Measurements from ENCODE around the gene CYP8B1. TPM values are rescaled to one million over a fixed set of nuclear protein-coding genes. Genes with fewer than 3 reads are reported as not detected.

CYP8B1 gene
- total and polyA plus RNA-seq, 2 of the 13 experiments (the other 11 are each of a cell fraction or from before 2014, with no cell fraction given) = 0.58 to 2.0 TPM

- TF ChIP-seq ZMAT3 (CRISPR knock-in tag; conservative IDR thresholded peaks at IDR 0.05) (no peak), ZNF574 (CRISPR knock-in tag; IDR thresholded peaks at IDR 0.05) (no peak), ZNF33B (CRISPR knock-in tag; IDR thresholded peaks at IDR 0.05) (no peak), PHF20 (CRISPR knock-in tag; IDR thresholded peaks at IDR 0.05) (no peak)
- no peaks in the 10 kb centered on the region for H3K79me2 ChIP-seq (ENCODE audit: insufficient read depth, low read length)
- no peaks in the 10 kb centered on the region for H4K20me1 ChIP-seq (ENCODE audit: insufficient read depth, low read length)
- H2AFZ ChIP-seq (ENCODE audit: low read length) = no peak overlapping the region
- H3K4me1 ChIP-seq (ENCODE audit: insufficient read depth, low read length) = no peaks in the 10 kb centered on the region
- no peaks in the 10 kb centered on the region for H3K36me3 ChIP-seq (replicated peaks in 1 of 2; ENCODE audit: control insufficient read depth in 1 of 2, insufficient read depth in 2 of 2, low read length in 2 of 2)
- CTCF ChIA-PET (ENCODE audit: low intra/inter-chr PET ratio, low total read pairs) = no interaction called here
- H3K9me3 ChIP-seq (ENCODE audit: low read length) = no peaks in the 10 kb centered on the region
- 42% methylated on average over 4 of the region's 4 CpGs for WGBS (ENCODE audit: low lambda C conversion rate)
- DNase-seq (ENCODE audit: low spot score) = no peak
- H3K9ac ChIP-seq (ENCODE audit: insufficient read depth, low read depth, low read length) = no peak overlapping the region
- H3K27me3 ChIP-seq (ENCODE audit: control insufficient read depth in 1 of 2, insufficient read depth in 2 of 2, low read length in 2 of 2) = peaks cover 1 to 10% of the 10 kb centered on the region in 2 experiments; a peak in 1 of 5 replicates
- H3K4me3 ChIP-seq (replicated peaks in 1 of 3; ENCODE audit: insufficient read depth in 1 of 3, low read depth in 2 of 3, low read length in 3 of 3) = no peak overlapping the region
- H3K27ac ChIP-seq (ENCODE audit: extremely low read length, insufficient read depth, low read length) = no peak overlapping the region
- no peak for FAIRE-seq
- intact Hi-C loops (cut with micrococcal nuclease; ENCODE audit: unreplicated experiment) (no loop called here), in situ Hi-C loops (cut with HindIII; ENCODE audit: extremely low pct_ligation_motif_present, low pct_unique_long_range_greater_than_20kb) (no loop called here)
- ATAC-seq = no peak
- no TSS peak for BruUV-seq (replicated peaks)
- POLR2A ChIA-PET = no interaction called here
- H3K4me2 ChIP-seq (ENCODE audit: low read depth, low read length) = no peak overlapping the region
Measured at GRCh38 chr3:42923606-42924005, 47.9 kb upstream of the CYP8B1 start.

- FAIRE-seq = peak; percentile 57
- ChIA-PET CTCF (ENCODE audit: low intra/inter-chr PET ratio, low total read pairs) (no interaction called here), POLR2A (no interaction called here)
- peak; percentile 92 for DNase-seq (ENCODE audit: low spot score)
- H3K36me3 ChIP-seq (replicated peaks in 1 of 2; ENCODE audit: control insufficient read depth in 1 of 2, insufficient read depth in 2 of 2, low read length in 2 of 2) = no peaks in the 10 kb centered on the region
- no peak overlapping the region for H2AFZ ChIP-seq (ENCODE audit: low read length)
- no peaks in the 10 kb centered on the region for H3K9me3 ChIP-seq (ENCODE audit: low read length)
- in situ Hi-C loops (cut with HindIII; ENCODE audit: extremely low pct_ligation_motif_present, low pct_unique_long_range_greater_than_20kb) (no loop called here), intact Hi-C loops (cut with micrococcal nuclease; ENCODE audit: unreplicated experiment) (no loop called here)
- no peaks in the 10 kb centered on the region; a peak in 1 of 5 replicates for H3K27me3 ChIP-seq (ENCODE audit: control insufficient read depth in 1 of 2, insufficient read depth in 2 of 2, low read length in 2 of 2)
- H3K4me2 ChIP-seq (ENCODE audit: low read depth, low read length) = peak overlapping the region; percentile 52
- peak; percentile 88 for ATAC-seq
- peaks cover 22% of the 10 kb centered on the region for H3K4me1 ChIP-seq (ENCODE audit: insufficient read depth, low read length)
- H3K79me2 ChIP-seq (ENCODE audit: insufficient read depth, low read length) = no peaks in the 10 kb centered on the region
- no peaks in the 10 kb centered on the region for H4K20me1 ChIP-seq (ENCODE audit: insufficient read depth, low read length)
- H3K4me3 ChIP-seq (replicated peaks in 1 of 3; ENCODE audit: insufficient read depth in 1 of 3, low read depth in 2 of 3, low read length in 3 of 3) = no peak overlapping the region
- H3K9ac ChIP-seq (ENCODE audit: insufficient read depth, low read depth, low read length) = no peak overlapping the region
- WGBS (ENCODE audit: low lambda C conversion rate) = 4% methylated on average over 8 of the region's 8 CpGs
- no peak overlapping the region for H3K27ac ChIP-seq (ENCODE audit: extremely low read length, insufficient read depth, low read length)
- no TSS peak for BruUV-seq (replicated peaks)
- no peak for TF ChIP-seq ZSCAN22 (CRISPR knock-in tag; IDR thresholded peaks at IDR 0.05)
- TF ChIP-seq ZNF263 (CRISPR knock-in tag; IDR thresholded peaks at IDR 0.05) = no peak
- no peak for TF ChIP-seq ZSCAN21 (CRISPR knock-in tag; IDR thresholded peaks at IDR 0.05; ENCODE audit: borderline replicate concordance)
- TF ChIP-seq ZNF543 (CRISPR knock-in tag; IDR thresholded peaks at IDR 0.05) = no peak
- no peak for TF ChIP-seq ZNF597 (CRISPR knock-in tag; IDR thresholded peaks at IDR 0.05)
- 0 out of 2 replicates have a peak, but pooled peaks have one; percentile 26 for TF ChIP-seq ZFP90 (CRISPR knock-in tag; IDR thresholded peaks at IDR 0.05; ENCODE audit: borderline replicate concordance)
- TF ChIP-seq MAFK (conservative IDR thresholded peaks at IDR 0.05 in 1 of 2, IDR thresholded peaks at IDR 0.05 in 1 of 2; ENCODE audit: low read length in 2 of 2) = no peak
- peak; percentile 39; the same call in 1 of the 2 replicates for TF ChIP-seq FOXJ3 (CRISPR knock-in tag; IDR thresholded peaks at IDR 0.05; ENCODE audit: borderline replicate concordance)
- TF ChIP-seq ZNF83 (CRISPR knock-in tag; IDR thresholded peaks at IDR 0.05; ENCODE audit: borderline replicate concordance) = no peak
- TF ChIP-seq ZMYM3 (CRISPR knock-in tag; IDR thresholded peaks at IDR 0.05) = no peak
Measured at GRCh38 chr3:42914771-42915515, 39.3 kb upstream of the CYP8B1 start.

Data from HepG2 (cell line).